GM18519 (cell line): ENCODE data around the gene HOXC10.
A peak's percentile ranks its signal among the peaks of the same experiment; 100 is the strongest.

ENCODE experiments used
- ATAC-seq: cut with Tn5 transposase; IDR thresholded peaks from one replicate; pipeline ENCODE4 v1.9.1; 2021; ENCODE audit warnings: mild to moderate bottlenecking, moderate library complexity; ENCODE audit not compliant: unreplicated experiment, low FRiP score

The HOXC10 gene

DNA sequence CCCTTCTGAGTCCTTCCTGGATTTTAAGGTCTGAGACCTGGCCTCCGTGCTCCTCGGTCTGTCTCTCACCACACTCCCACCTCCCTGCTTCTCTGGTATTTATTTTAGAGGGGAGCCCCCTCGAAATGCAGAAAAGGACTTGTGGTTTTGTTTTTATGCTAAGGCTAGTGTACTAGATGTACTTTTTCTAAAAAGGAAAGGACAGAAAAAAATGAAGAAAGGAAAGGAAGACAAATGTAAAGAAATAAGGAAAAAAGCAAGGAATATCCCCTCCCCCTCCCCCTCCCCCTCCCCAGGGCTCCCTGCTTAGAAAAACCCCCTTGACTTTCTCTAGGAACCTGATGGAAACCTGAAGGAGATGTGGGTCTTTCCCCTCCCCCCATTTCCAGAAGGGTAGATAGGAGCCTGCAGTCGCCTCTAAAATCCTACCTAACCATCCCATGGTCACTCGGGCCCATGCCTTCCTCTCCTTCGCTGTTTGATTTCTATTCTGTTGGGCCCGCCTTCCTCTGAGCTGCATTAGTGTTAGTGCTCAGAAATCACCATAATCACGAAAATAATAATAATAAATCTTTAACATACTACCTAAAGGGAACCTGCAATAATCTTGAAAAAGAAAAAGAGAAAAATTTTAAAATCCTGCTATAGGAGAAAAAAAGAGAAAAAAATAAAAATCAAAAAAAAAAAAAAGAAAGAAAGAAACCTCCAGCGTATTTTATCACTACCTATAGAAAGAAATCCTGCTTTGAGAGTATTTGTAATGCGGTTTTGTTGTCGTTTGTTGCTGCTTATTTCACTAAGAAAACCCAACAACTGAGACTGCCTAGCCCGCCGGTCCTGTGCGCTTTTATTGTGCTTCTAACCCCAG lies 27.0 kb downstream of the HOXC10 start:
- no peak for ATAC-seq

DNA sequence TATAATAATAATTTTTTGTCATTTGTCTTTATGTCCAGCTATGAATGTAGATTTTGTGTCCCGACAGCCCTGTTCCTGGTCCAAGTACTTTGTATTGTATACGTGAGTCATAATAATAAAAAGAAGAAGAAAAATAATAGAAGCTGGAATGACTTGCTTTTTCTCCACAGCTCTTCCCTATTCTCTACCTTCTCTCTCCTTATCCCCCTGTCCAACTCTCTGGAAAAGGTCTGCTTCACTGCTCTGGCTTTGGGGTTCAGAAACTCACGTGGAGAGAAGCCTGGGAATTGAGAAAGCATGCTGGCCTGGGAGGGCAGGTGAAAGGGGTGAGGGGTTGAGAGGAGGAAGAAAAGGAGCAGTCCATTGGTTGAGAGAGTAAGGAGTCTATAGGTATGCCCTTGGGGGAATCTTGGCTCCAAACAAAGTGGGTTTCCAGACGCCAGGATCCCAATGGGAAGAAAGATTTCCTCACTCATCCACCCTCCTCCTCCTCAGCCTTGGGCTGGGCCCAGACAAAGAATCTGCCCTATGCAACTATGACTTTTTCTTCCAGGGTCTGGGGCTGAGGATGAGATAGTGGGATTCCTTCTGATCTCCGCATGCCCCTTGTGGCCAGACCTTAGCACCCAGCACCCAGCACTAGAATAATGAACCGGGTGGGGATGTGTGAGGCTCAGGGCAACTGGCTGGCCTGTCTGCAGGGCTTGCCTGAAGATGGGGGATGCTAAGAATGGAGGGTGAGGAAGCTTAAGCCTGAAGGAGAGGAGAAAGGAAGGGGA lies 27.9 kb downstream of the HOXC10 start:
- no peak for ATAC-seq

DNA sequence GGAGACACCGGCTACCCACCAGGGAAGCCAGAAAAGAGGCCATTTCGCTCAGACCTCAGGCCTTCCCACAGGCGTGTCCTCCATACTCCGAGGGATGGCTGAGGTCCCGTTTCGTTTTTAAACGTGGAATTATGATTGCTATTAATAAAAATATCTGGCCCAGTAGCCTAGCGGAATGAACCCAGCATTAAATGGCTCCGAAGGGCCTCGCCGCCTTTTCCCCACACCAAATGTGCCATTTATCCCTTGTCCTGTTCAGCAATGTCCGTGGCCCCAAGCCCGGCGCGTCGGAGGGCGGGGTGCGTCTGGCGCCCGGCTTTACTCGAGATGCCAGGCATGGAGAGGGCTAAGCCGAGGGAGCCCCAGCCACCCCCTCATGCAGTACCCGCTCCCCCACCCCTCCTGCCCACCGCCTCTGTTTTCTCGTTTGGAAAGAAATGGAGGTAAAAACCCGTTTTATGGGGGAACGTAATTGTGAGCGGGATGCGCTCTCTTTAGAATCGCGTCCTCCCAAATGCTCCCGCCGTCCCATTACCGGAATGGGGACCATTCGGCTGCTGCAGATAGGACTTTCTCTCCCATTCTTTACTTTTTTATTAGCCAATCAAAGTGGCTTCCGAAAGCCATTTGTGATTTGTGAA lies 29.6 kb downstream of the HOXC10 start:
- ATAC-seq, result no peak

DNA sequence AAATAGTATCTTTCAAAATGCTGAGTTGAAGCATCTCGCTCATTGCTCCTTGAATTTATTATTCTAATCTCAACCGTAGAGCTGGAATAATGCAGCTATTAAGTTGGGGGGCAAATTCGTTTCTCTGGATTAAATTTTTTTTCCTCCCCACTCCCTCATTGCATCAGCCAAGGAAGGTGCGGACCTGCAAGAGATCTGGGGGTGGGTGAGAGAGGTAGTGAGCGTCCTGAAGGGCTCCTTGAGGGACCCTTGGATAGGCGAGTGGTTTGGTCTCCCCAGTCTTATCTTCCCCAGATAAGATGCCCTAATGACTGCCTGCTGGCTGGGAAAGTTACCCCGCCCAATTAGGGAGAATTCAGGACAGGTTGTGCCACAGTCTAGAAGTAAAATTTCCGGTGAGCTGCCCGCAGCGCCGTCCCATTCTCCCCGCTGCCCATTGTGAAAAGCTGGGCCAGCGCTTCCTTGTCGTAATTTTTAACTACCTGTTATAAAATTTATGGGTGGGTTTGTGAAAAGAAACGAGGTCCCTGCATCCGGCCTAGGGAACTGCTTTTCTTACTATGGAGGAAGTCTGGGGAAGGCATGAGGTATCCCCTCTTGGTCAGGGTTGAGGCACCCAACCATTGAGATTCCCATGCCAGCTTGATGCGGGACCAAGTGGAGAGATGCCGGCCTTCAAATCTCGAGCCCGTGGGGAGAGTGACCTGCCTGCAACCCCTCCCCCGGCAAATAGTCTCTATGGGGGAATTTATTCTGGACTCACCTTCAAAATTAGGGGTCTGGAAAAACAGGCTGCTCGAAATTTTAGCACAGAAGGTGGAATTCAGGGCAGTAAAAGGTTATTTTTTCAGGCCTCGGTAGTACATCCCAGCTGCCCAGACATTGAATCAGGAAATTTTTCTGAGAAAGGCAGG lies 30.3 kb downstream of the HOXC10 start:
- ATAC-seq, result no peak

DNA sequence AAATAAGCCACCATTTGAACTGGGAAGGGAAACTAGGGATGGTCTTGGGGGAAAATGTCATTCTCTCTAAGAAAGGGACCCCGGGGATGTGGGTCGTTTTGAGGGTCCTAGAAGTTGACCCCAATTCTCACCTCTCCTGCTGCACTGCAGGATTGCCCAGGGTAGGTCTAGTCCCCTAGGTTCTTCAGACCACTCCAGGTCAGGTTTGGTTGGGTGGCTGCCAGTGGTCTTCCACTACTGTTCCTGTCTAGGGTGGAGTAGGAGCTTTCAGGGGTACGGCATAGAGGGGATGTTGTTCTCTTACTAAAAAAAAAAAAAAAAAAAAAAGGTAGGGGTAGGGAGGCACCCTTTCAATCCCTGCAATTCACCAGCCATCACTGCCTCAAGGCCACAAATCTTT lies 31.1 kb downstream of the HOXC10 start:
- ATAC-seq, result no peak

- no peak for ATAC-seq
Observed at GRCh38 chr12:54016478-54016964, 31.6 kb downstream of the HOXC10 start.

DNA sequence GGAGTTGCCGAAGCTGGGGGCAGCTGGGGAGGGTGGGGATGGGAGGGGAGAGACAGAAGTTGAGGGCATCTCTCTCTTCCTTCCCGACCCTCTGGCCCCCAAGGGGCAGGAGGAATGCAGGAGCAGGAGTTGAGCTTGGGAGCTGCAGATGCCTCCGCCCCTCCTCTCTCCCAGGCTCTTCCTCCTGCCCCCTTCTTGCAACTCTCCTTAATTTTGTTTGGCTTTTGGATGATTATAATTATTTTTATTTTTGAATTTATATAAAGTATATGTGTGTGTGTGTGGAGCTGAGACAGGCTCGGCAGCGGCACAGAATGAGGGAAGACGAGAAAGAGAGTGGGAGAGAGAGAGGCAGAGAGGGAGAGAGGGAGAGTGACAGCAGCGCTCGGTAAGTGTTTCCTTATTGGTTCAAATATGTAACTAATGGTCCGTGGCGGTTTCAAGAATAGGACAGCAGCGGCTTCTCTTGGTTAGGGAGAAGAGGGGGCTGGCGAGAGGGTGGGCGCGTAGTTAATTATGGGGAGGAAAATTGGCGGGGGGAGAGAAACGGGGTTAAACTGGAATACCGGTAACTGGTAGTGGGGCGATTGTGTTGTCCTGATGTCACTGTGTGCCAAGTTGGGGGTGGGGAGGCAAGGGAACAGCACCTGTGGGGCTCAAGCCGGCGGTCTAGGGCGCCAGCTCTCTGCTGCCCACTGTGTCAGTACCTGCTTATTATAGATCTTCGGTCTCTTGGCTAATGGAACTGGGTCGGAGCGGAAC lies 32.3 kb downstream of the HOXC10 start:
- ATAC-seq, result peak; percentile 25

GRCh38 chr12:54017878-54018467 lies 33.0 kb downstream of the HOXC10 start:
- ATAC-seq, result peak; percentile 60

GRCh38 chr12:54018468-54018984 lies 33.6 kb downstream of the HOXC10 start:
- ATAC-seq, result peak; percentile 6

- no peak for ATAC-seq
Observed at GRCh38 chr12:54019091-54019811, 34.3 kb downstream of the HOXC10 start.

GRCh38 chr12:54019924-54020590 lies 35.1 kb downstream of the HOXC10 start:
- no peak for ATAC-seq

- no peak for ATAC-seq
Observed at GRCh38 chr12:54020591-54021405, 35.9 kb downstream of the HOXC10 start.

DNA sequence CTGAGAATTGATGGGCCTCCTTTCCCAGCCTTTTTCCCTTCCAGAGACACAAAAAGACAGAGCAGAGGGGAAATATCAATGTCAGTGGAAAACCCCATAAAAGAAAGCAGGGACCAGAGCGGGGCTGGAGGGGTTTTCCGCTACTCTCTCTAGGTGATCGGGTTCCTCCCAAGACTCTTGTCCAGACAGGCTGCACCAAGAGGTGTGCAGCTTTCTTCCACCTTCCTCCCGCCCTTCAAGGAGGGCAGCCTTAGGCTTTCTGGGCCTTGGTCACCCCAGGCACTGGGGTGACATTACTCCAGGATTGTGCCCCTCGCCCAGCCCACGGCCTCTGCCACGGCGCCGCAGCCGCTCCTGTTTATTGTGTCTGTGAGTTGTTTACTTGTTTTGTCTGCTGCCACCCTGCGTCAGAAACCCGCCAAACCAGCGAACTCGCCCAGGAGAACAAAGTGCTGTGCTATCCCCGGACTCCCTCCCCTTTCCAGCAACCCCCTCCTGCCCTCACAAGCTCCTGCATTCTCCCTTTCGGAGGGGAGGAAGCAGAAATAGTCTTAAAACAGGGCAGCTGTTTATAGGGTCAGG lies 36.6 kb downstream of the HOXC10 start:
- no peak for ATAC-seq

- no peak for ATAC-seq
Observed at GRCh38 chr12:54022960-54023884, 38.3 kb downstream of the HOXC10 start.

DNA sequence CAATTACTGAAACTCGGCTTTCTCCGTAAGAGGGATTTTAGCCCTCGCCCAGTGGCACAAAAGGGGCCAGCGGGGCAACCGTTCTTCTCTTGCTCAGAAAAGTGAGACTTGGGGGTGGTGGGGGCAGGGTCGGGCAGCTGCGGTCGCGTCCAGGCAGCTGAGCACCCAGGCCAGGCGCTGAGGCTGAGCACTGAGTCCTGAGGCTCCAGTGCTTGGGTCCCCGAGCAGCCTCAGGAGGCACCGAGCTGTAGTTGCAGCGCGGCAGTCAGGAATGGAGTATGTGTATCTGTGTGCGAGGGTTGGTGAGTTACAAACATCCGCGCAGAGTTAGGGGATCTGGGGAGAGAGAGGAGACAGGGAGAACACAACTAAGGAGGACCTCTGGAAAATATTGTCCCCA lies 39.2 kb downstream of the HOXC10 start:
- no peak for ATAC-seq
